Left renal pelvis (tissue), 4 donors: Measurements from ENCODE around the gene ST6GALNAC5. TPM values are rescaled to one million over a fixed set of nuclear protein-coding genes. Genes with fewer than 3 reads are reported as not detected.
"Not testable (repeated sequence)": the region's sequence is repeated elsewhere in the genome, so short reads cannot be mapped to it uniquely, and the experiment has no call there.

Experiments
- DNase-seq, 4 donors: peaks; one replicate each; pipeline ENCODE4 v3.0.0-alpha.2; 2013; ENCODE audit warnings: low read depth in 4 of 4, low spot score in 3 of 4
- polyA plus RNA-seq, 4 donors: library from polyadenylated mRNA; unstranded; fragments of 120-200 nt; gene quantifications; one replicate each; pipeline ENCODE4 v1.2.1, GENCODE V29; 2013; ENCODE audit not compliant: insufficient read length in 4 of 4

The ST6GALNAC5 gene
- polyA plus RNA-seq, 4 donors, result 2.9 to 5.5 (median 4.7) TPM

DNA sequence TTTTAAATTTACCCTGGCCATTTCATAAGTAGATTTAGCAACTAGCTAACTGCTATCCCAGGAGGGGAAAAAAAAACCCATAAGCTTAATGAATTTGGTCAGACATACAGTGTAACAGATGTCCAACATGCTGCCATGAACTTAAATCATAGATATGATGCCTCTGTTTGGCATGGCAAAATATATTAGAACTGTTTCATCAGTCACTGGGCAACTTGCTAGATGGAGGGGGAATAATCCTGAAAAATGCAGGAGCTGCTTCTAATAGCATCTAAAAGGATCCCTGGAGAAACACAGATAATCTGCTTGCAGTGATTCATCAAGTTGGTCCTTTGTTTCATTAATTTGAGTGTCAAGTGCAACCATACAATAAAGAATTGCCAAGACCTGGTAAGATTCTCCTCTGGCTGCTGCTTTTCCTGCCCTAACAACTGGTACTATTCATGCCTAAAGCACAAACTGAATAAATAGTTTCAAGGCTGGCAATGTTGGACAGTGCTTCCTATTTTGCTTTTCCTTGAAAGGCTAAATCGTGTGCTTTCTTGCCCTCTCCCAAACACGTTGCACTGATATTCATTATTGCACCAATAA, 1.5 kb upstream of the ST6GALNAC5 start:
- DNase-seq, result no peak

DNA sequence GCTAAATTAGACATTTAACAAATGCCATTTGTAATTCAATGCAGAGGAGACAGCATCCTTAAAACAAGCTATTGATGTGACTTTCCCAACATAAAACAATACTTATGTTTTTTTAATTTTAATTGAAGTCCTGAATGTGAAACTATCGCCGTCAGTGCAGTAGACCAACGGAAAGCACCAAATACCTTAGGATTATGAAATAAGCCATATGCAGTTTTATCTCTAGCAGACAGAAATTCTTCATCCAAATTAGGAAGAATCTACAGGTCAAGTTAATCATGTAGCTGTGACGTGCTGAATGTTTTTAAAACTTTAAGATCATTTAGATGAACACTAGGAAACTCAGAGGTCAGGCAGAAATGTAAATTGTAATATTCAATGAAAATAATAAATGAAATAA, 714 bp upstream of the ST6GALNAC5 start:
- DNase-seq, result no peak

DNA sequence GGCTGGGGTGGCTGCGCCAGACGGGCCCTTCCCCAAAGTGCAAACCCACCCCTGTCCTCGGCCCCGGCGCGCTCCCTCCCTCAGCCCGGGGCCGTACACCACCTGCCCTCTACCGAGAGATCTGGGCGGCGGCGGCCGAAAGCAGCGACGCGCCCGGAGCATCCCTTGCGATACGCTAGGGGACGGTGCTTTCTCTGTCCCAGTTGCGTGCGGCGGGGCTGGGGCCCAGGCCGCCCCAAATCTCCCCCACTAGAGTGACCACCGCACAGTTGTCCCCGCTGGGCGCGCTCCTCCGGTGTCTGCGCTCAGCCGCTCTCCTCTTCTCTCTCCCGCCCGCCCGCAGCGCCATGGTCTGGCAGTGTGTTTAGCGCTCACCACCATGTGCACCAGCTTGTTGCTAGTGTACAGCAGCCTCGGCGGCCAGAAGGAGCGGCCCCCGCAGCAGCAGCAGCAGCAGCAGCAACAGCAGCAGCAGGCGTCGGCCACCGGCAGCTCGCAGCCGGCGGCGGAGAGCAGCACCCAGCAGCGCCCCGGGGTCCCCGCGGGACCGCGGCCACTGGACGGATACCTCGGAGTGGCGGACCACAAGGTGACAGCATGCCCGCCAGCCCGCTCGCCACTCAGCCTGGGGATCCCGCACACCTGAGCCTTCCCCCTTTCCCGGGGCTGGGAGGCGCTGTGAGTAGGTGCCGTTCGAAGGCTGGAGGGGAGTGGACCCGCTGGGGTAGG, 1.0 kb downstream of the ST6GALNAC5 start:
- DNase-seq, result peak in 1 of 4 donors; percentile 24

DNA sequence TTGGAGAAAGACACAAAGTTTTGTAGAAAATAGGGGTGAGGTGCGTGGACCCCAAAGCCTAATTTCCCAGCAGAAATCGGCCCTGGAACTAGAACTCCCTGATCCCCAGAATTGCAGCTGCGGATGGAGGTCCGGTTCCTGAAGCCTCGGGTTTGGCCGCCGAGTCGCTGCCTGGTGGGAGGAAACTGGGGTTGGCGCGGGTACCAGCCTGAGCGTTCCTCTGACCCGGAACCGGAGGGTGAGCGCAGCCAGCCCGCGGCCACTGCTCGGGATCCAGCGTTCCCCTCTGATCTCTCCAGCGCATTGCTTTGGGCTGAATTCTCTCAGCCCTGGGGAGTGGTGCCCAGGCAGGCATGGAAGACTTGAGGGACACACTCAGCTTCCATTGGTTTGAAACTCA, 1.6 kb downstream of the ST6GALNAC5 start:
- DNase-seq, result no peak

DNA sequence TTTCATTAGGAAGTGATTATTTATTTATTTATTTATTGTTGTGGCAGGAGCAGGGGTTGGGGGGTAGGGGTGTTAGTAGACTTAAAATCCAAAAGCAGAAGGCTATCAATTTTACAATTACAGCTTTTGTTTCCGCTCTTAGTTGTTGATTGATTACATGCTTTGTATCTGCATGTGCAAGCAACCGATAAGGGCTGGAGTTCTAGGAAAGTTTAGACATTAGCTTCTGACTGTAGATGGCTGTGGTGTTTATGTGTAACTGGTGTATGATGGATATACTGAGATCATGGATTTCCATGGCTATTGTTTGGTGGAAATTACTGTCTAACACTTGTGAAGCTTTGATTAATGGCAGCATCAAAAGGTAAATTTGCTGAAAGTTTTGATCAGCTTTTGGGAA, 2.8 kb downstream of the ST6GALNAC5 start:
- no peak for DNase-seq

DNA sequence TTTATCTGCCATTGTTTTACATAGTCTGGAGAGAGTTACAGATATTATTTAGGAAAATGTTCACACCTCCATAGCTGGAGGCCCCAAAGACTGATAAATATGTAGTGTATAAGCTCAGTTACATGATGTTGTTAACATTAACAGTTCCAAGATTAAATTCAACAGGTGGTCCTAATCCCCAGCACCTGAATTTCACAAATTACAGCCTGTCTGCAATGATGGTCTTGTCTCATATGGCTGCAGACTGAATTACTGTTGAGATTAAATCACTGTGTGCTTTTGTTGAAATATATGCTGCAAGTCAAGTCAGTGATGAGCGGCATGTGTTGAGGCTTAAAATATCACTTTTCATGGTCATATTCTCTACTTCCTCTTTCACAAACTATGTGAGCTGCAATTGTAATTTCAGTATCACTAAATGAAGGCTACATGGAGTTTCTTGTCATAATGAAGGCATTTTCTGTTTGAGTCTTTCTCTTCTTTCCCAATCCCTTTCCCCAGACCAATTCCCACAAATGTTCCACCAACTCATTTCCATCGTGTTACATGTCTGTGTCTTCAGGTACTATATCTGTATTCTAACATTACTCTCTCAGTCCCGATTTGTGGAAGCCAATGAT, 4.2 kb downstream of the ST6GALNAC5 start:
- no peak for DNase-seq

DNA sequence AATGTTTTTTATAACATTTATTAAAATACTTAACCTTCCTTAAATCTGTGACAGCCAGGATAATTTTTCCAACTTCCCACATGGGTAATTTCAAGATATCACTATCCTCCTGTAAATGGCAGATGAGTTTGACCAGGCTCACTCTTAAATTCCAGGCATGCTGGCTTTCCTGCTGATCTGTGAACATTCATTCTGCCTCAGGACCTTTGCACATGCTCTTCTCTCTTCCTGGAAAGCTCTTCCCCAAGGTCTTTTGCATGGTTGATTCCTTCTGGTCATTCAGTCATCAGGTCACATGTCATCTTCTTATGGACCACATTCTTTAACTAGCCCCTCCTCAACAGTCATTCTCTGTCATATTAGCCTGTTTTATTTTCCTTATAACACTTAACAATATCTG, 5.7 kb downstream of the ST6GALNAC5 start:
- DNase-seq, result no peak

DNA sequence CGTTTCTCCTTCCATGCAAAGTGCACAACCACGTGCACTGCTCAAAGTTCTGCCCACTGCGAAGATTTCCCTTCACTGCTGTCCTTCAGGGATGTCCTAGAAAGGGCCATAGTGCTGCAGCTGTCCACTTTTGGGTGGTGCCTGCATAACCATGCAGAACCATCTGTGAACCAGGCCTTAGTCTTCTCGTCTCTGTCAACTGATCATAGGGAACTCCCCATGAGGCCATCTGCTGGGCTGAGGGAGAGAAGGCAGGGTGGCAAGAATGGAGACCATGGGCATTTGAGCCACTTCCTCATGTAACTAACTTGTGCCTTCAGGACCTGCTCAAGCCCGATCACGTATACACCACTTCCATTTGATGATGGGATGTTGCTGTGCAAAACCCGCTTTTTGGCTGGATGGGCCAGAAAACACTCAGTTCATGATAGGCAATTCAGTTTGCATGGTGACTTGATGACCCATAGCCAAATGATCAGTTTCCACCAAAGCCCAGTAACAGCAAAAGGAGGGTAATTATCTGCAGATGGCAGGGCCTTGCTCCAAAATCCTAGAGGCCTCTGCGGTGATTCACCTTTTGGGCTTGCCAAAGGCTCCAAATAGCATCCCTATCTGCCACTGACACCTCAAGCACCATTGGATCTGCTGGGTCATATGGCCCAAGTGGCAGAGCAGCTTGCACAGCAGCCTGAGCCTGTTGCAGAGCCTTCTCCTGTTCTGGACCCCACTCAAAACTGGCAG, 9.5 kb downstream of the ST6GALNAC5 start:
- no peak for DNase-seq

DNA sequence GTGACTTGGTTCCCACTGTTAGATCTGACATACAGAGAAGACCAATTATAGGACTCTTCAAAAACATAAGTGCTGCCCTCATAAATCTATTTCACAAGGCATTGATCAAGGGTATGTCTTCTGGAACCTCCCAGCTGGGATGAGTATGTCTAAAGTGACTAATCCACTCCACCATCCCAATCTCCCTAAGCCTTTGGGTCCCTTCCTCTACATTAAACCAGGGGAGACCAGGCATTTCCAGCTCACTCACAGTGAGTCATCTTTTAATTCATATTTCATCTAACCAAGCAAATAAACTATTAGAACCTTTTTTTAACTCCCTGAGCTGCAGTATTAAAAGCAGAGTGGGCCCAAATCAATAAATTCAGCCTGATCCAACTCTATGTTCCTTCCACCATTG, 11.7 kb downstream of the ST6GALNAC5 start:
- DNase-seq, result not testable (repeated sequence)

DNA sequence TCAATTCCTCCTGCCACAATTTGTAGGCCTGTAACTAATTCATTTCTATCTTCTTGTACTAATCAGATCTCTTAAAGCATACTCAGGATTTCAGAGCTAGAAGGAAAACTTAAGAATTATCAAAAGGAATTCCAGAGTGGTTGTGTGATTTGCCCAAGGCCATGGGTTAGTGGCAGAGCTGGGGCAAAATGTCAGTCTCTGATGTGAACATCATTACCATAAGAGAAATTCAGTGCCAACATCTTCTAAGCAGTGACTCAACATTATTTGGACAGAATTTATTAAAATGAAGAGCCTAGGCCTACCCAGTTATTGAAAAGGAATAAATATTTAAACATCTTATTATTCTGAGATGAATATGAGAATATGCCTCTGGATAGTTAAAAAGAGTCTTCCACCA, 14.5 kb downstream of the ST6GALNAC5 start:
- DNase-seq, result no peak

DNA sequence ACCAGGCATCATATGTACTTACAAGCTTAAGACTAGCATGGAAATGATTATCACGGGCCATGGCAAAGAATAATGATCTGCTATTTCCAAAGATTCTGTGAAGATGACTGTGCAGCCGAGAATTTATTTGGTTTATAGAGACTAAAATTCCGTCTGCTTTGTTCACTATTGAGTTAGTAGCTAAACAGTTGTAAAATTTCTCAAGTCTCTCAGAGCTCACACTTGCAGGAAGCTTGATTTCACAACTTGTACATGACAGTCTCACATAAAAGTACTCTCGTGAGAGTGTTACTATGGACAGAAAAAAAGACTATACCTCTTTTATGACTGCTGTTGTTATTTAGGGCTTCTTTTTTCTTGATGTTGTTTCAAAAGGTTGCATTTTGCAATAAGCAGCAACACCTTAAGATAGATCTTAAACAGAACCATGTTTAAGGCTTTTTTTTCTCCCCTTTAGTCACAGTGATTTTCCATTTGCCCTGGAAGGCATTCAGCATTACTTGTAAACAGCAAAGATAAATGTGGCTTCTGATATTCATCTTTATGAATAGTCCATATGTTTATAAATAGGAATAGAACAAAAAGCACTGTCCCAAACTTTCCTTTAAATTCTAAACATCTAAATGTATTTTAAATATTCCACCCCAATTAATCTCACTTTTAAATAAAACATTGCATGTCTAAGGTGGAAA, 24.8 kb downstream of the ST6GALNAC5 start:
- DNase-seq, result no peak

DNA sequence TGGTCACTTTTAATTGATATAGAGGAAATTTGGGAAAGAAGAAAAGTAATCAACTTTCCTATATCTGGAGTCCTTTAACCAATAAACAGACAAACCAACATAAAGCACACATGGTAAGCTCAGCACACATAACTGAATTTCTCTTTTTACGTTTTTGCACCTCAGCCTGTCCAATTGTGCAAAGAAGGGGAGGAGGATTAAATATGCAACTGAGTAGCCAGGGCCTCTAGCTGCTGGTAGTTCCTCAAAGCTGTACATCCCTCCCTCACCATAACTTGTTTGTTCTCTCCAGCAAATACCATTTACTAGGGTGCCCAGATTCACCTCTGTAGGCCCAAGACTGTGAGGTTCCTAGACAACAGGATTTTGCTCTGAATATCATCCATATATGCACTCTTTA, 25.4 kb downstream of the ST6GALNAC5 start:
- no peak for DNase-seq

DNA sequence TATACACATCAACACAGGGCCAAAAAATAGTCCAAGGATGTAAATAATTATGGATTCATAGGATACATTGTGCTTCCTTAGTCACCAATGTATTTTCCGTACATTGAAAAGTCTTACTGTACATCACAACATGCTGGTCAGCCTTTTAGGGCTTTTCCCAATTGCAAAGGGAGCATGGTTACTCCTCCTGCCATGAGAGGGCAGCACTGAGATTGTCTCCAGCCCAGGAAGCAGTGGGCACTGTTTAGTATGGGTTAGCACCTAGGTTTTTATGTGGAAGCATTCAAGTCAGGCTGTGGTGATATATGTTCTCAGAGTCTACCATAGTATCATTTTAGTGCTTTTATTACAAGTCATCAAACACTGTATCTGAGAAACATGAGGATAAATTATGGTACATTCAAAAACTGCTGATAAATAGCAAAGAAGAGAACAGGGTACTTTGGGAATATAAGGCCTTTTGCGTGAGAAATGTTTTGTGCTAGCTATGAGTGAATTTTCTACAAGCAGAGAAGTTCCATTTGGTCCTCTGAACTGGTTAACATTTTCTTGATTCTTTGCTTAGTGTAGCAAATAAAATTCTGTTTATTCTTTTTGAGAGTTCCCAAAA, 34.0 kb downstream of the ST6GALNAC5 start:
- peak in 2 of 4 donors; percentile 4 to 22 for DNase-seq

DNA sequence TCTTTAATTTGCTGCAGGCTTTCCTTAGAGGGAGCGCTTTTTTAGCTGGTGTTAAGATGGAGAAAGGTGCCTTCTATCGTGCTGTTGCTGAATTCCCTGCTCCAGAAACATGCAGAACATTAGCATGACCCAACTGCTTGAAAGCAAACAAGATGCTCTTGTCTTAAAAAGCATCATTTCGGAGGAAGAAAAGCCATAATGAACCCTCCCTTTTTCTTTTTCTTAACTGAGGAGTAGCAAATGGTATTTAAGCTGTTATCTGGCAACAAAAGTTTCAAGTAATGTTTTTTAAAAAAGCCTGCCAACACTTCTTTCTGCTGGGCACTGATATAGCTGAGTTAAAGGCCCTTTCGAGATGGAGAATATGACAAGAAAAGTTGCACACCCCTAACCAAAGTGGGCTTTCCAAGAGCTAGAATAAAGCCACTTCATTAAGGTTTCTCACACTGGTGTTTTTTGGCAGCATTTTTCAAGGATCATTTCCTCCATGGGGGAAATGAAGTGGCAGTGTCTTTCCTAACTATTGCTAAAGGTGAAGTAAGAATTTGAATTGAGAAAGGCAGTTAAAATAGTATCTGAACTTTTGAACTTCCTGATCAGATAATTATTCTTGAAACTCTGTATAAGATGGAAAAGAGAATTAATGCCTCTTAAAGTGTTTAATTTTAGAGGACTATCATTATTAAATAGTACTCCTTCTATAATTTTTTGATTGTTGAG, 38.8 kb downstream of the ST6GALNAC5 start:
- DNase-seq, result no peak

DNA sequence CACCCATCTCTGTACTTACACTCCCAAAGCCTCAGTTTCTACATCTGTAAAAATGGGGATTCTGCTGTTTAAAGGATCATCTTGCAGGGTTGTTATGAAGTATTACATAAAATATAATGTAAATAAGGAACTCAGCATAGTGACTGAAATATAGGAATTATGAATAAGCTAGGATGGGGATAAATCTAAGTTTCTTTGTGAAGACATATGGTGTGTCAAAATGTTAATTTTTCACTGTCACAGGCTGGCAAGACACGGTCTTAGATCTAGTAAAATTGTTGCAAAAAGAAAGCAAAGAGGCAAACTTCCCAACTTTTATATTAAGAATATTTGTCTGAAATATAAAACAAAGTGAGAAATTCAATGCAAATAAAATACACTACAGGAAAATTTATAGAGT, 42.0 kb downstream of the ST6GALNAC5 start:
- DNase-seq, result no peak

DNA sequence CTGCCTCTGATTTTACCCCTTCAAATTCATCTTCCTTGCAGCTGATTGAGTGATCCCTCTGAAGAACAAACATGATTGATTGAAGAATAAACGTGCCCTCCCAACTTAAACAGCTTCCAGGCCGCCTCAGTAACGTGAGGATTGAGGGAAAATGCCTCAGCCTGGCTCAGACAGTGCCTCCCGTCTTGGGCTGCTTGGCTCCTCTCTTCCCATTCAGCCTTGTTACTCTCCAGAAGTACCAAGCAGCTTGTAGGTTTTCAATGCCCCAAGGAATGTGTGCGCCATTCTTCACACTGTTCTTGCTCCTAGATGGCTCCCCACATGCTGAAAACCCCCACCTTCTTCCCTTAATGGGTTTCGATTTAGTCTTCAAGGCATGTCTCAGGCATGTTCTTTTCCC, 51.8 kb downstream of the ST6GALNAC5 start:
- no peak for DNase-seq

DNA sequence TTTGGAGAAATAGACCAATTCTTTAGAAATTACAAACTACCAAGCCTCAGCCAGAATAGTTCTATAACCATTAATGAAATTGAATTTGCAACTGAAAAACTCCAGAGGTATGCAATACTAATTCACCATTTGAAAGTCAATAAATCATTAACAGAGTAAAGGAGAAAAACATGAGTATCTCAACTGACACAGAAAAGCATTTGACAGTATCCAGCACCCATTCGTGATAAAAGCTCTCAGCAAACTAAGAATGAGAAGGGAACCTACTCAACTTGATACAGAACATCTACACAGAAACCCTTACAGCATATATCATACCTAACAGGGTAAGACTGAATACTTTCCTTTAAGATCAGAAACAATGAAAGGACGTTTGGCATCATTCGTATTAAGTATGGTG, 54.3 kb downstream of the ST6GALNAC5 start:
- DNase-seq, result no peak

DNA sequence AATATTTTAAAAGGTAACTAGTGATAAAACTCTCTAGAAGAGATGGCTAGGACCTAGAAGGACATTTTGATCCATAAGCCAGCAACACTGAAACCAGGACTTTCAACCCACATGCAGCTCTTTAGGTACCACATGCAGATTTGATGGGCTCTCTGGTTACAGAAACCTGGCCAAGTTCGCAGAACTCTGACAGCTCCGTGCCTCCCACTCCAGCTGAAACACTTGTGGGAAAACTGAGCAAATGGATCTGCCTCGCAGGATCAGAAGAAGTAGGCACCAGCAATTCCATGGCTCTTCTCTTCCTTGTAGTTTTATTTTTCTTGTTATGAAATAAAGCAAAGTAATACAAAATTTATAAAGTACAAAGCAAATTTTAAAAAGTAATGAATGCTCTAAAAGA, 58.5 kb downstream of the ST6GALNAC5 start:
- no peak for DNase-seq

DNA sequence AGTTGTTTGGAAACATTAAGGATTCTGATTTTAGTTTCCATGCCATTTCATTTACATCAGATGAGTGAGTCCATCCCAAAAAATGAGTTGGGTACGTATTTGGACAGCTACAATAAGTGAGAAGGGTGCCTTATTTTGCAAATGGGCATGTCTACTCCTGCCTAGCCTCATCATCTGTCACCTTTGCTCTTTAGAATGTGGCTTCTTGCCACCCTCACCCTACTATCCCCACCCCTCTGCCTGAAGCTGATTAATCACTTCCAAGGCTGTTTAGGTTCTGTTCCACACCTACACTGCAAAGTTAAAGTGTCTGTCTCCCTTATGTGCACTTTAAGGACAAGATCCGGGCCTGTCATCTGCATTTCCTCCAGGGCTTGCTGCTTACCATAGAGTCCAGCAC, 61.2 kb downstream of the ST6GALNAC5 start:
- no peak for DNase-seq

DNA sequence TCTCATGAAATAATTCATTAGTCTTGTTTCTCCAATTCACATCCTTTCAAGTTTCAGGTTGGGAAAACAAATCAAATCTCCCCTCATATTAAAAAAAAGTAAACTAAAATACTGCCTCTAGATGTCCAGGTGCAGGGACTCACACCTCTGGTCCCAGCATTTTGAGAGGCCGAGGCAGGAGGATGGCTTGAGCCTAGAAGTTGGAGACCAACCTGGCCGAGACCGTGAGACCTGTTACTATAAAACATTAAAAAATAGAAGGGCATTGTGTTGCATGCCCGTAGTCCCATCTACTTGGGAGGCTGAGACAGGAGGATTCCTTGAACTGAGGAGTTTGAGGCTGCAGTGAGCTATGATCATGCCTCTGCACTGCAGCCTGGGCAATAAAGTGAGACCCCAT, 61.9 kb downstream of the ST6GALNAC5 start:
- DNase-seq, result no peak
